HG03565 (cell line): ENCODE results near the gene ANKMY2.

Experiments used
- ATAC-seq: cut with Tn5 transposase; IDR thresholded peaks from one replicate; pipeline ENCODE4 v1.9.1; 2021; ENCODE audit warnings: mild to moderate bottlenecking, moderate library complexity; ENCODE audit not compliant: unreplicated experiment

The ANKMY2 gene

DNA sequence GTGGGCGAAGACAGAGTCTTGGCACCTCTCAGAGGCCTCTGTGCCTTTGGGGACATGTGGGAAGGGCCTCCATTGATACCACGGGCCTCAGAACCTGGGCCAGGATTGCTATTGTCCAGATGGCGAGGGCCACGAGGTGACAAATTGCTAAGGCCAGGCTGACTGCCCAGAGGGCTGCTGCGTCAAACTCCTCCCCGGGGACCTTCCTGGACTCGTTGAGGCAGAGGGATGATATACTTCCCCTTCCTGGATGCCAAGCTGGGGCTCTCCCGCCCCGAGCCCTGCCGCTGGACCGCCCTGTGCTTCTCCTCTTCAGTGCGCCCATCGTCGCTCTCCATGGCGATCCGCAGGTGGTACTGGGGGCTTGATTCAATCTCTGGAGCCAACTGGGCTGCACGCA lies 60.0 kb downstream of the ANKMY2 start:
- no peak for ATAC-seq

DNA sequence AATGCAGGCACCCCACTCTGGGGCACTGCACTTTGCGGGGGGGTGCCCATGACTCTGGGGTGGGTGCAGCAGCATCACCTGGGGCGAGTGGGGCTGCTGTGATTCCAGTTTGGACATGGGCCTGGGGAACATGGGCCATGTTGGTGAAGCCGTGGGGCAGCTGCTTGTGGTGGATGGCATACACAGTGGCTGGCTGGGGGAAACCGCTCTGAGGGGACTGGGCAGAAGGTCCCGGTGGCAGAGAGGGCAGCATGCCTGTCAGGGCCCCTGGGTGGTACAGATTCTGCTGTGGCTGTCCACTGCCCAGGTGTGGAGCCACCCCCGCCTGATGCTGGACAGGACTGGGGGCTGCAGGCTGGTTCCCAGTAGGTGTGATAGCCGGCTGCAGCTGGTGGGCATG lies 61.7 kb downstream of the ANKMY2 start:
- no peak for ATAC-seq

DNA sequence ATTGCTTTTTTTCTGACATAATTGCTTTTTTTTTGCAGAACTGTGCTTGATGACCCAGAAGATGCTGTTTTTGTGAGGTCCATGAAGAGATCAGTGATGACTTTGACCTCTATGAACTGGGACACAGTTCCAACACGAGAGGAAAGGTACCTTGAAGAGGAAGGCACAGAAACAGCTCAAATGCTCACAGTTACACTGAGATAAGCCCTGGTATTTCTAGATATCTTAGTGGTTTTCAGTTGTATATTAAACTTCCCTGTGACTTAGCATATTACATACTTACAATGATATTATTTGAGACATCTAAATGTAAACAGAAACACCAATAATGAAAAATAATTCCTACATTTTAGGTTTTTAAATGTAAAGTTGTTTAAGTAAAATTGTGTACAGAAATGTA lies 64.3 kb downstream of the ANKMY2 start:
- ATAC-seq, result no peak

GRCh38 chr7:16579216-16579615 lies 66.3 kb downstream of the ANKMY2 start:
- no peak for ATAC-seq

- ATAC-seq, result no peak
Measured at GRCh38 chr7:16571941-16572340, 73.6 kb downstream of the ANKMY2 start.

DNA sequence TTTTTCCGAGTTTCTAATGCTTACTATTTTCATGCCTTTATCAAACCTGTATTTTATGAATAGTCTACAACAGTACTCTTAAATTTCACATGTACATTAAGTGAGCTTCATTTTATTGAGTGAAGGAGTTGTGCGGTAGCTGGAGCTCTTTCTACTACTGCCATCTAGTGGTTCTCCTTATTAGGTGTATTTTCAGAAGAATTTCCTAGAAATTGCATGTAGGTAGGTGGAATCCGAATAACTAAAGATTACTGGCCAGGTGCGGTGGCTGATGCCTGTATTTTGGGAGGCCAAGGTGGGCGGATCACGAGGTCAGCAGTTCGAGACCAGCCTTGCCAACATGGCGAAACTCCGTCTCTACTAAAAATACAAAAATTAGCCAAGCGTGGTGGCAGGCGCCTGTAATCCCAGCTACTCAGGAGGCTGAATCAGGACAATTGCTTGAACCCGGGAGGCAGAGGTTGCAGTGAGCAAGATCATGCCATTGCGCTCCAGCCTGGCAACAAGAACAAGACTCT lies 80.6 kb downstream of the ANKMY2 start:
- peak; percentile 70 for ATAC-seq

GRCh38 chr7:16564023-16564380 lies 81.6 kb downstream of the ANKMY2 start:
- ATAC-seq, result no peak

GRCh38 chr7:16563281-16564022 lies 82.1 kb downstream of the ANKMY2 start:
- ATAC-seq, result peak; percentile 67

- ATAC-seq, result no peak
Measured at GRCh38 chr7:16562456-16563220, 82.9 kb downstream of the ANKMY2 start.

GRCh38 chr7:16561943-16562342 lies 83.6 kb downstream of the ANKMY2 start:
- no peak for ATAC-seq

- no peak for ATAC-seq
Measured at GRCh38 chr7:16559497-16560179, 85.9 kb downstream of the ANKMY2 start.

DNA sequence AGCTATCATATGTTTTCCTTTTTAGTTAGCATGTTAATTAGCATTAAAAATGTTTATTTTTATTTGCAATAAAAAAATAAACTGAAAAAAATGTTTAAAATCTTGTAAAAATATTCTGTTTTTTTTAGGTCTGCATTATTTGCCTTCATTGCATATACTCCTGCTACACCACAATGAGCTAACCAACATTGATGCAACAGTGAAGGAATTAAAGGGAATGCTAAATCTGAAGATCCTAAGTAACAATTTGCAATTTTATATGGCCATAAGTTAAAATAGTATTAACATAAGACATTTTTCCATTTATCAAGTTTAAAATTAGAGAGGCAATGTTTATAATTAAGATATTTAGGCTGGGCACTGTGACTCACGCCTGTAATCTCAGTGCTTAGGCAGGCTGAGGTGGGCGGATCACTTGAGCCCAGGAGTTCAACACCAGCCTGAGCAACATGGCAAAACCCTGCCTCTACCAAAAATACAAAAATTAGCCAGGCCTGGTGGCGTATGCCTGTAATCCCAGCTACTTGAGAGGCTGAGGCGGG lies 86.7 kb downstream of the ANKMY2 start:
- no peak for ATAC-seq

DNA sequence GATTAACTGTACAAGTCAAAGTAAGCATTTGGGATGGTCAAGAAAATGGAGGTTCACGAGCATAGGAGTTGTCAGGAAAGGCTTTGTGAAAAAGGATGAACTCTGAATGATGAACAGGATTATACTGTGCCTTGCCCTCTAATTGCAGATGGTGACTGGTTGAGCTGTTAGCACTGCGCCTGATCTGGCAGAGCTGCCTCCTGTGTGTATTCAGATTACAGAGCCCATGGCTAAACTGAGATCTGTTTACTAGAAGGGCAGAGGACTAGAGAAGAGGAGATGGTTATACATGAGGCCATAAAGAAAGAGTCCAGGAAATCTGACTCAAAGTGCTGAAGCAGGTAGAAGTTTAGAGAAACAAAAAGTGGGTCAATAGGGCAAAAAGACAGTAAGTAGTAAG lies 89.2 kb downstream of the ANKMY2 start:
- ATAC-seq, result no peak

DNA sequence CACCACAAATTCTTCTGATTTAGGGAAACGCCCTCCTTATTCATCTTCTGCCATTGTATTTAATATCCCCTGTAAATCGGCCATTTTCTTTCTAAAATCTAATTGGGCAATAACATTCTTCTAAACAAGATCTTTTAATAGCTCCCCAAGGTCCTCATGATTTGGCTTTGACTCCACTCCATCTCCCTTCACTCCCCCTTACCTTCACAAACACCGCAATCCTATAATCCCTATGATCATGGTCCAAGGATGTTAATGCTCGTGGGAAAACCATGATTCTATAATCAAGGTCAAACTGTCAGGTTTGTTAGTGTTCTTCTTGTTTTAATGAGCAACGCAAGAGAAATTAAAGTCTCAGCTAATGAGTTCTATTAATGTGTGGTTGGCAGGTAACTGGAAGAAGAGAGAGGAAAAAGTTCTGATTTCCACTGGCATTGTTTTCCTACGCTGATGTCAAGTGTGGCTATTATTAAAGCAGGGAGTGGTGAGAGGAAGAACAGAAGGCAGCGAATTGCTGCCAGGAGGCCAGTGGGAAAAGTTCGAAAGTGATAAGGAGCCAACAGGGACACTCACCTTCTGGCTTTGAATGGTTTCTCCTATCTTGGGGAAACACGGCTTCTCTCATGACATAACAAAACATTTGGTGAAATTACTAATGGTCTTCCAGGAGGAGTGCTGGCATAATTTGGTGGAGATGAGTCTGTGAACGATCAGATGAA lies 90.9 kb downstream of the ANKMY2 start:
- no peak for ATAC-seq

GRCh38 chr7:16550671-16551070 lies 94.9 kb downstream of the ANKMY2 start:
- ATAC-seq, result no peak
